ENCODE data around the gene TBL3. TPM values are rescaled to one million over a fixed set of nuclear protein-coding genes. Genes with fewer than 3 reads are reported as not detected.

TBL3 gene
- total RNA-seq, 1 experiment from 2014 or later, result 68.9 TPM

DNA sequence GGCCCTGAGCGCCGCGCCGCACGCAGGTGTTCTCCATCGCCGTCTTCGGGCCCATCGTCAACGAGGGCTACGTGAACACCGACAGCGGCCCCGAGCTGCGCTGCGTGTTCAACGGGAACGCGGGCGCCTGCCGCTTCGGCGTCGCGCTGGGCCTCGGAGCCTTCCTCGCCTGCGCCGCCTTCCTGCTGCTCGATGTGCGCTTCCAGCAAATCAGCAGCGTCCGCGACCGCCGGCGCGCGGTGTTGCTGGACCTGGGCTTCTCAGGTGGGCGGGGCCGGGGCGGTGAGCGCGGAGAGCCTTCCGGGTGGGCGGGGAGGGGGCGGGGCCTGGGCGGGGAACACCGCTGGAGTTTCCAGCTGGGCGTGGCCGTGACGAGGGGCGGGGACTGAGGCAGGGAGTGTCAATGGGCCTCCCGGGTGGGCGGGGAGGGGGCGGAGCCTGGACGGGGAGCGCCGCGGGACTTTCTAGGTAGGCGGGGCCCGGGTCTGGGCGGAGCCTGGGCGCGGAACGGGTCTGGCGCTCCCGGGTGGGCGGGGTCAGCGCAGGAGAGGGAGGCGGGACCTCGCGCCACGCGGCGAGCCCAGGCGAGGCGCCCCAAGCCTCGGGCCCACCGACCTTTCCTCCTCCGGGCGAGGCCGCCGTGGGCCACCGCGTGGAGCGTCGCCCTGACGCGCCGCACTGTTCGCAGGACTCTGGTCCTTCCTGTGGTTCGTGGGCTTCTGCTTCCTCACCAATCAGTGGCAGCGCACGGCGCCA is 20.3 kb downstream of the TBL3 start:
- Histone ChIP-seq H2AFZ (ENCODE audit: low read depth, low read length, poor library complexity, severe bottlenecking) (no peak overlapping the region), H3K9ac (ENCODE audit: low read length) (no peak overlapping the region), H3K79me2 (ENCODE audit: insufficient read depth, low read length) (no peaks in the 10 kb centered on the region), H3K9me2 (ENCODE audit: insufficient read depth) (no peaks in the 10 kb centered on the region), H3K4me2 (ENCODE audit: low read length) (peak overlapping the region; percentile 27; the same call in 1 of the 2 replicates), H3K4me3 (replicated peaks in 1 of 2; ENCODE audit: low read depth in 1 of 2, low read length in 2 of 2) (no peak overlapping the region), H4K20me1 (ENCODE audit: insufficient read depth) (no peaks in the 10 kb centered on the region), H3K9me3 (ENCODE audit: control insufficient read depth in 1 of 2, insufficient read depth in 1 of 2, low read depth in 1 of 2, low read length in 2 of 2) (no peaks in the 10 kb centered on the region), H3K36me3 (ENCODE audit: control insufficient read depth in 1 of 2, insufficient read depth in 2 of 2, low read length in 2 of 2) (peaks cover 0 to under 1% of the 10 kb centered on the region in 2 experiments; a peak in 2 of 4 replicates), H3K4me1 (ENCODE audit: control insufficient read depth in 1 of 2, insufficient read depth in 2 of 2, low read length in 2 of 2) (peaks cover 11 to 34% of the 10 kb centered on the region in 2 experiments; a peak in 3 of 4 replicates), H3K27me3 (ENCODE audit: insufficient read depth, low read length) (no peaks in the 10 kb centered on the region), H3K27ac (ENCODE audit: low read depth, low read length) (peak overlapping the region; percentile 43; the same call in 1 of the 2 replicates)
- BruUV-seq (replicated peaks), result no TSS peak
- ChIA-PET POLR2A (no interaction called here), CTCF (interaction anchor here (1.6 kb wide), 1 partner anchor 12 kb away, joined by 9 read pairs; no protein-coding TSS in a partner anchor), RAD21 (ENCODE audit: low non-redundant PET in 1 of 2, low total read pairs in 2 of 2, uncharacterized antibody in 2 of 2, unreplicated experiment in 2 of 2) (no interaction called here)
- intact Hi-C loops (cut with micrococcal nuclease), result no loop called here
- DNase-seq (ENCODE audit: low read depth, low spot score) (peak; percentile 61), ATAC-seq (peak; percentile 75)
- TF ChIP-seq POLR2A (IDR thresholded peaks at IDR 0.05; ENCODE audit: borderline replicate concordance, extremely low read depth, insufficient read depth, insufficient read length) (no peak), MAX (IDR thresholded peaks at IDR 0.05) (peak; percentile 68), CBX3 (IDR thresholded peaks at IDR 0.05; ENCODE audit: low read depth) (no peak), EGR1 (IDR thresholded peaks at IDR 0.05; ENCODE audit: low read depth) (no peak), SRF (IDR thresholded peaks at IDR 0.05; ENCODE audit: low read depth) (no peak)

DNA sequence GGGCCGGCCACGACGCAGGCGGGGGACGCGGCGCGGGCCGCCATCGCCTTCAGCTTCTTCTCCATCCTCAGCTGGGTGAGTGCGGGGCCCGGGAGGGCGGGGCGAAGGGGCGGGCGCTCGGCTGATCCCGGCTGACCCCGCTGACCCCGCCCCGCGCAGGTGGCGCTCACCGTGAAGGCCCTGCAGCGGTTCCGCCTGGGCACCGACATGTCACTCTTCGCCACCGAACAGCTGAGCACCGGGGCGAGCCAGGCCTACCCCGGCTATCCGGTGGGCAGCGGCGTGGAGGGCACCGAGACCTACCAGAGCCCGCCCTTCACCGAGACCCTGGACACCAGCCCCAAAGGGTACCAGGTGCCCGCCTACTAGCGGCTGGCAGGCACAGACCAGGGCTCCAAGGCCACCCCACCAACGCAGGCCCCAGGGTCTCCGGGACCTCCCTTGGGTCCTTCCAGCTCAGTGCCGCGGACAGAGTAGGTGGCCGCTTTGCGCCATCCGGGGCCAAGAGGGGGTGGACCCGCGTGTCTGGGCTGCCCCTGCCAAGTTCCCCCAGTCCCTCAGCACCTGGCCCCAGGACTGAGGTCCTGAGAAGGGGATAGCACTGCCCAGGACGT is 21.0 kb downstream of the TBL3 start:
- Histone ChIP-seq H2AFZ (ENCODE audit: low read depth, low read length, poor library complexity, severe bottlenecking) (no peak overlapping the region), H4K20me1 (ENCODE audit: insufficient read depth) (no peaks in the 10 kb centered on the region), H3K9me2 (ENCODE audit: insufficient read depth) (no peaks in the 10 kb centered on the region), H3K9me3 (ENCODE audit: control insufficient read depth in 1 of 2, insufficient read depth in 1 of 2, low read depth in 1 of 2, low read length in 2 of 2) (no peaks in the 10 kb centered on the region), H3K4me3 (replicated peaks in 1 of 2; ENCODE audit: low read depth in 1 of 2, low read length in 2 of 2) (no peak overlapping the region), H3K27me3 (ENCODE audit: insufficient read depth, low read length) (no peaks in the 10 kb centered on the region), H3K4me2 (ENCODE audit: low read length) (no peak overlapping the region), H3K9ac (ENCODE audit: low read length) (no peak overlapping the region), H3K36me3 (ENCODE audit: control insufficient read depth in 1 of 2, insufficient read depth in 2 of 2, low read length in 2 of 2) (peaks cover 2 to 7% of the 10 kb centered on the region in 2 experiments; a peak in 3 of 4 replicates), H3K79me2 (ENCODE audit: insufficient read depth, low read length) (no peaks in the 10 kb centered on the region), H3K4me1 (ENCODE audit: control insufficient read depth in 1 of 2, insufficient read depth in 2 of 2, low read length in 2 of 2) (peaks cover 11 to 34% of the 10 kb centered on the region in 2 experiments; a peak in 3 of 4 replicates), H3K27ac (ENCODE audit: low read depth, low read length) (peak overlapping the region; percentile 43; the same call in 1 of the 2 replicates)
- CTCF ChIA-PET, result interaction anchor here (1.6 kb wide), 1 partner anchor 11 kb away, joined by 9 read pairs; no protein-coding TSS in a partner anchor
- no TSS peak for BruUV-seq (replicated peaks)
- no peak for TF ChIP-seq EZH2phosphoT487 (IDR thresholded peaks at IDR 0.05; ENCODE audit: borderline replicate concordance)
- TF ChIP-seq CTCF (IDR thresholded peaks at IDR 0.05 in 2 of 3, conservative IDR thresholded peaks at IDR 0.05 in 1 of 3; ENCODE audit: borderline replicate concordance in 1 of 3, insufficient read depth in 1 of 3, low read depth in 2 of 3, low read length in 2 of 3), result no peak
- TF ChIP-seq POLR2A (IDR thresholded peaks at IDR 0.05; ENCODE audit: borderline replicate concordance, extremely low read depth, insufficient read depth, insufficient read length), result no peak
- no peak for TF ChIP-seq CEBPB (IDR thresholded peaks at IDR 0.05; ENCODE audit: low read depth)
- no peak for TF ChIP-seq EGR1 (IDR thresholded peaks at IDR 0.05; ENCODE audit: low read depth)
- no peak for TF ChIP-seq SRF (IDR thresholded peaks at IDR 0.05; ENCODE audit: low read depth)
- no peak for TF ChIP-seq SIN3A (IDR thresholded peaks at IDR 0.05; ENCODE audit: low read depth)
- POLR2A ChIA-PET, result no interaction called here
- RAD21 ChIA-PET (ENCODE audit: low non-redundant PET in 1 of 2, low total read pairs in 2 of 2, uncharacterized antibody in 2 of 2, unreplicated experiment in 2 of 2), result no interaction called here
- intact Hi-C loops (cut with micrococcal nuclease), result no loop called here
- DNase-seq (ENCODE audit: low read depth, low spot score) (no peak), ATAC-seq (no peak)

Measured in HCT116 (cell line).